Stimulated activated CD4-positive, alpha-beta T cell treated with anti-CD3 and anti-CD28 coated beads, TNF-alpha, amount 100 ng/mL, for 48 hours (primary cell): ENCODE data around the gene AGO3.

Experiments
- DNase-seq, 3 donors: peaks; one replicate each; pipeline ENCODE4 v3.0.0-alpha.2; 2020; ENCODE audit warnings: low read depth in 3 of 3

AGO3 gene

GRCh38 chr1:36096500-36097432 lies 165.9 kb downstream of the AGO3 start:
- DNase-seq, result no peak

- no peak for DNase-seq
Measured at GRCh38 chr1:36097693-36098585, 167.0 kb downstream of the AGO3 start.

- DNase-seq, result no peak
Measured at GRCh38 chr1:36098650-36099365, 167.9 kb downstream of the AGO3 start.

- peak; percentile 51 to 80 (median 60) for DNase-seq
Measured at GRCh38 chr1:36099681-36100341, 168.9 kb downstream of the AGO3 start.

GRCh38 chr1:36100376-36100775 lies 169.5 kb downstream of the AGO3 start:
- DNase-seq, result no peak

- no peak for DNase-seq
Measured at GRCh38 chr1:36101546-36101945, 170.6 kb downstream of the AGO3 start.

GRCh38 chr1:36106269-36106668 lies 175.4 kb downstream of the AGO3 start:
- no peak for DNase-seq

GRCh38 chr1:36107394-36107793 lies 176.5 kb downstream of the AGO3 start:
- no peak for DNase-seq

GRCh38 chr1:36108314-36108713 lies 177.4 kb downstream of the AGO3 start:
- no peak for DNase-seq

- no peak for DNase-seq
Measured at GRCh38 chr1:36109041-36109679, 178.3 kb downstream of the AGO3 start.

GRCh38 chr1:36111151-36111550 lies 180.2 kb downstream of the AGO3 start:
- DNase-seq, result no peak

GRCh38 chr1:36112823-36113222 lies 181.9 kb downstream of the AGO3 start:
- DNase-seq, result no peak

GRCh38 chr1:36114371-36114770 lies 183.5 kb downstream of the AGO3 start:
- no peak for DNase-seq

- DNase-seq, result no peak
Measured at GRCh38 chr1:36115200-36115669, 184.3 kb downstream of the AGO3 start.

- no peak for DNase-seq
Measured at GRCh38 chr1:36115931-36116330, 185.0 kb downstream of the AGO3 start.

GRCh38 chr1:36116901-36117300 lies 186.0 kb downstream of the AGO3 start:
- no peak for DNase-seq

- no peak for DNase-seq
Measured at GRCh38 chr1:36118447-36119204, 187.7 kb downstream of the AGO3 start.

- DNase-seq, result no peak
Measured at GRCh38 chr1:36119456-36119855, 188.6 kb downstream of the AGO3 start.
